HG02588 (cell line): ENCODE results near the gene SMIM35.

ENCODE experiments used
- ATAC-seq: cut with Tn5 transposase; IDR thresholded peaks from one replicate; pipeline ENCODE4 v1.9.1; 2021; ENCODE audit warnings: mild to moderate bottlenecking, moderate library complexity; ENCODE audit not compliant: unreplicated experiment

The SMIM35 gene

GRCh38 chr11:118060081-118060661 lies 26.6 kb downstream of the SMIM35 start:
- ATAC-seq, result no peak

DNA sequence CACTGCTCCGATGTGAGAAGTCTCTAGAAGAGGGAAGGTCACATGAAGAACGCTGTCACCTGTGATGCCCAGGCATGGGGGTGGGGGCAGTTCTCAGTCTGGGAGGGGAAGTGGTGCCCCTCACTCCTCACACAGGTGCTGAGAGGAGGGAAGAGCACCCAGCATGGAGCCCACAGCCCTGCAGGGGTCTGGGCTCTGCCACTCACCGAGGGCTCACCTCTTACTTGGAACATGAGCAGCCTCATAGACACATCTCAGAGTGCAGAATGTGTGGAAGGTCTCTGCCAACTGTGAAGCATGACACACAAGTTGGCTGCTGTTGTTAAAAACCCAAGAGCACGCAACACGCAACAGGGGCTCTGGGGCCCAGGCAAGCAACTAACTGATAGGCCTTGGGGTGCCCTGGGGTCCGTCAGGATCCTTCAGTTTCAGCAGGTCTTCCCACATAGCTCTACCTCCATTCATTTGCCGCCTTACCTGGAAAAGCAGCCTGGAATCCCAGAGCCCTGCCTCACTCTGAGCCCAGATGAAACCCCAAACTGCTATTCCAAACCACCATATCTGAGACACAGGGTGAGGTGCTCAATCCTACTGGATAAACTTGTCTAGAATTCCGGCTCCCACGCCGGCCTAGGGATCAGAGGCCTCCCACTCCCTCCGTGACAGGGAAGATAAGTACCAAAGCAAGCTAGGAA lies 27.4 kb downstream of the SMIM35 start:
- ATAC-seq, result no peak

DNA sequence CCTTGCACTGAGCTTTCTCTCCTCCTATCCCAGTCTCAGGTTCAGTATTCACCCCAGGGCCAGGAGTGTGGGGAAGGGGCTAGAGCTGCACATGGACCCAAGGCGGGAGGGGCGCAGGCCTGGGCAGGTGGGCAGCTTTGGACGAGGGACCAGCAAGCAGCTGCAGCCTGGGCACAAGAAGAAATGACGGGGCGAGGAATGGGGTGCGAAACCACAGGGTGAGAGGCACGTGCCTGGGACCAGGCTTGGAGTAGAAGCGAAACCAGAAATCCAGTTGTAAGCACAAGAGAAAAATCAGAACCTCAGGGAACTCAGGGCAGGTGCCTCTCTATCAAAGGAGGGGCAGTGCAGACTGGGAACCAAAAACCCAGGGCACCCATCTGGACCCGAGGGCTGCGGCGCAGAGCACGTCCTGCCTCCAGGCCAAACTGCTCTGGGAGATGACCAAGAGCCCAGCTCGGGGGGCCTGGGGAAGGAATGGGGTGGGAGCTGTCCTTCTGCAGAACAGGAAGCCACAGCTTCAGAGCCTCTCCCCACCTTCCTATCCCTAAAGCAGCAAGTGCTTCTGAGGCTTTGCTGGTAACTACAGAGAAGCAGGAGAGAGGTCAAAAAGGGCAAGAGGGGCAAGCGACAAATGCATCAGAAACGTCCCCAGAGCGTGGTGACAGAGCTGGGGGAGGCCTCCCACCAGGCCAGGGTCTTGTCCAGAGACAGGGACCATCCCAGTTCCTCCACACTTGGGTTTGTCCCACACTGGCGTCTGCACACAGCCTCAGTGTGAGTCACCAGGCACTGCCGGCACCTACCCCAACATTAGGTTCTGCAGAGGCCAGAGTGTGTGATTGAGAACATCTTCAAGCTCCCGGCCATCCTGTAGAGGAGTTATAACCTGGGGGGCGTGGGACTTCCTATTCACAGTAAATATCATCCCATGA lies 28.2 kb downstream of the SMIM35 start:
- ATAC-seq, result no peak

GRCh38 chr11:118057251-118058145 lies 29.3 kb downstream of the SMIM35 start:
- ATAC-seq, result no peak

DNA sequence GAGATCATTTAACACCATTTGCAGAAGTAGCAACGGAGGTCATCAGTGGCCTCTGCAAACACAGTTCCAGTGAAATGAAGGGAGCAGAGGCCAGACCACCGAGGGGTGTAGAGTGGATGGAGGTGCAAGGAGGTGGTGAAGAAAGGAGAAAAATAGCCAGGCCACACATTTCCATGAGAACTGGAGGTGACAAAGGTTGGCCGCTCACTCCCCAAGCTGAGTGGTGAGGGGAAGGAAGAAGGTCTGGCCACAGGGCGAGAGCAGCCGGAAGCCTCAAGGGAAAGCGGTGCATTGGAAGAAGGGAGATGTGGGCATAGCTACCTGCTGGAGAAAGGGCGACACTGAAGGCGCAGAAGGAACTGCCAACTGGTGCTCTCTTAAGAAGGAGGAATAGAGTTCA lies 30.0 kb downstream of the SMIM35 start:
- no peak for ATAC-seq

GRCh38 chr11:118055966-118056365 lies 30.8 kb downstream of the SMIM35 start:
- ATAC-seq, result no peak

DNA sequence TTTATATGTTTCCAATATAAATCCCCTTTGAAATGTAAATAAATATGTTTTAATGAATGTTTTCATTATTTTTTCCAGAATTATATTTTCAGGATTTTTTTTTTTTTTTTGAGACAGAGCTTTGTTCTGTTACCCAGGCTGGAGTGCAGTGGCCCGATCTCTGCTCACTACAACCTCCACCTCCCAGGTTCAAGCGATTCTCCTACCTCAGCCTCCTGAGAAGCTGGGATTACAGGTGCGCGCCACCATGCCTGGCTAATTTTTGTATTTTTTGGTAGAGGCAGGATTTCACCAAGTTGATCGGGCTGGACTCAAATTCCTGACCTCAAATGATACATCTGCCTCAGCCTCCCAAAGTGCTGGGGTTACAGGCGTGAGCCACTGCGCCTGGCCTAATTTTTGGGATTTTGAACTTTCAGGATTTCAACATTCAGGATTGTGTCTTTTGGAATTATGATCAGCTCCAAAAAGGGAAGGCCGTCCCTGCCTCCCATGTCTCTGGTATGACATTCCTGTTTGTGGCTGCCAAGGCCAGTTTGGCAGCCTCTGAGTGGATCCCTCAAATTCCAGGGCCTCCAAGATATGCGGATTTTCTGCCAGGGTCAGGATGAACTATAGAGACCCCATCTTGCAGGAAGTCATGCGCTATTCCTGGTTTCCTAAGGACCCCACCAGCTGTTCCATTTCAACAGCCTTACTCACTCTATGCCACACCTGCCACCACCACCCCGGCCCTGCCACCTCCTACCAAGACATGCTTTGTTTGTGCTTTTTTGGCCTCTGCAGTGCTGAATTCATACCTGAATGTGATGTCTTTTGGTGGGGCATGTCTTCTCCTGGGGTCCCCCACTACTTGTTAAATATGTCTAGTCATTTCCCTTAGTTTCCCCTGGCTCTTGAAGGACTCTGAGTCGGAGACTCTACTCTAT lies 31.8 kb downstream of the SMIM35 start:
- ATAC-seq, result no peak

- ATAC-seq, result no peak
Measured at GRCh38 chr11:118052581-118053206, 34.1 kb downstream of the SMIM35 start.

DNA sequence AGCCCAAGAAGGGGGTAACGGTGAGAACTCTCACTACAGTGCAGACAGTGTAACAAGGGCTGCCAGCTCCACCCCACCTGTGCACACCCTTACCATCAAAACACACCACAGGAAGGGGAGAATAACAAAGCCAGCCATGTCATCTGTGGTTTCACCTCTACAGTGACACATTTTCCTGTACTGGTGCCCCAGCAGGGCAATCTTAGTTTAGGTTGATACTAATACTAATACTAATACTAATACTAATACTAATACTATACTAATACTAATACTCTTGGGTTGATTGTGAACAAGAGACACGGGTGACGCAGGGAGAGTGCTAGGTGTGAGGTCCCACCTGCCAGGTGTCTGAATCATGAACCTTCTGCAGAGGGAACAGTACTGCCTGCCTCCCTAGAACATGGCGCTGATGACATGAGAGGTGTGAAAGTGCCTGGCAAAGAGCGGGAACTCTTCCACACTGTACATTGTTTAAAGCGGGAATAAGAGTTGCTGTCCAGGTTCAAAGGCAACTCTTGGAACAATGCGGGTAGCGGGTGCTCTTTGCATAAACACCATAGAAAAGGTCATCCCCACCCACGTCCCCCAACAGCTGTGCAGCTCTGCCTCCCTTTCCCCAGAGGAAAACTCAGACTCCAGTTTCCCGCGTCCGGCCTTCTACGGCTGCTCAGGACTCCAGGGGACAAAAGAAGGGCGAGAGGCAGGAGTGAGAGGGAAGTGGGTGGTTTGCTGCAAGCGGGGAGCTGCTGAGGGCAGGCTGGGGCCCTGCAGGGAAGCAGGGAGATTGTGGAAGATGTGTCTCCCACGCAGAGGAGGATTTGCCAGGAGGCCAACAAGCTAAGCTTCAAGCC lies 34.9 kb downstream of the SMIM35 start:
- no peak for ATAC-seq

- ATAC-seq, result no peak
Measured at GRCh38 chr11:118051136-118051610, 35.6 kb downstream of the SMIM35 start.

DNA sequence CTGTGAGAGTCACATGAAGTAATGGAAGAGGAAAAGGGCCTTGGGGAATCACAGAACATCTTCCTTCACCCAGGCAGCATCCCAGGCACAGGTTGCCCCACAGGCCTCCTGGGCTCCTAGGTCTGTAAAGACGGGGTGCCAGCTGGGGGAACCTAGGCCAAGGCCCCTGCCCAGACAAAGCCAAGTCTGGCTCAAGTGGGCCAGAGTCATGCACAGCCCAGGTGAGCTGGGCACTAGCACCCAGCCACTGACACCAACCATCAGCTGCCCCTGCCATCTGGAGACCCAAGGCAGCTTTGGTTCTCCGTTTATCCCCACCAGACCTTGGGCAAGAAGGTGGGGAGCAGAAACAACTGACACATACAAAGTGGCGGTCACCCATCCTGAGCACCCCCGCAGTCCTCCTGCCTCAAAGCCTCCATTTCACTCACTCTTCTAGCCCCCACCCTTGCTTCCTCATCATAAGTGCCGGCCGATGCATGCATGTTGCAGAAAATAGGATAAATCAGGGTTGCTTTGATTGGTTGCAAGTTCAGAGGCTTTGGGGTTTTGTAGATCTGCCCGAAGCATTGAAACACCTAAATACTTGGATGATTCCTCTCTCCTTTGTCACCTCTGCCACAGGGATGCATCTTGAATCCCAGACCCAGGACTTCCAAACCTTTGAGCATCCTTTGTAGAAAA lies 36.4 kb downstream of the SMIM35 start:
- no peak for ATAC-seq

- ATAC-seq, result no peak
Measured at GRCh38 chr11:118049771-118050170, 37.0 kb downstream of the SMIM35 start.

GRCh38 chr11:118048472-118049370 lies 38.0 kb downstream of the SMIM35 start:
- ATAC-seq, result no peak

- no peak for ATAC-seq
Measured at GRCh38 chr11:118047749-118048148, 39.0 kb downstream of the SMIM35 start.

- no peak for ATAC-seq
Measured at GRCh38 chr11:118046964-118047700, 39.6 kb downstream of the SMIM35 start.
